Adipocyte (in vitro differentiated cells): ENCODE data around the gene CTSE.

Source experiments
- DNase-seq: peaks from one replicate; pipeline ENCODE4 v3.0.0-alpha.2; 2015; ENCODE audit warnings: low read depth
- H3K27me3 ChIP-seq: replicated peaks from 2 replicates; pipeline ENCODE4 v1.7.0; 2013; ENCODE audit warnings: mild to moderate bottlenecking, low read length, moderate library complexity; ENCODE audit not compliant: control insufficient read depth, insufficient read depth
- H3K36me3 ChIP-seq: 2 replicates; pipeline ENCODE4 v1.7.0; 2013; ENCODE audit warnings: low read length, mild to moderate bottlenecking, moderate library complexity; ENCODE audit not compliant: control insufficient read depth, insufficient read depth, severe bottlenecking
- H3K4me1 ChIP-seq: 2 replicates; pipeline ENCODE4 v1.7.0; 2013; ENCODE audit warnings: mild to moderate bottlenecking, low read length, moderate library complexity; ENCODE audit not compliant: control insufficient read depth, insufficient read depth
- H3K4me3 ChIP-seq: 2 replicates; pipeline ENCODE4 v1.7.0; 2013; ENCODE audit warnings: mild to moderate bottlenecking, low read length, moderate library complexity
- H3K9ac ChIP-seq: 2 replicates; pipeline ENCODE4 v1.7.0; 2013; ENCODE audit warnings: mild to moderate bottlenecking, low read length, moderate library complexity
- H3K9me3 ChIP-seq: 2 replicates; pipeline ENCODE4 v1.7.0; 2013; ENCODE audit warnings: mild to moderate bottlenecking, low read length, moderate library complexity; ENCODE audit not compliant: control insufficient read depth

CTSE gene

GRCh38 chr1:205963352-205964155, 60.1 kb downstream of the CTSE start:
- H3K9me3 ChIP-seq = no peaks in the 10 kb centered on the region
- H3K9ac ChIP-seq = no peak overlapping the region
- no peak for DNase-seq
- H3K4me1 ChIP-seq = peaks cover 11% of the 10 kb centered on the region
- peaks cover 3% of the 10 kb centered on the region for H3K27me3 ChIP-seq
- H3K36me3 ChIP-seq = no peaks in the 10 kb centered on the region
- H3K4me3 ChIP-seq = no peak overlapping the region

GRCh38 chr1:205962821-205963221, 60.9 kb downstream of the CTSE start:
- H3K36me3 ChIP-seq = no peaks in the 10 kb centered on the region
- DNase-seq = no peak
- peaks cover 3% of the 10 kb centered on the region for H3K27me3 ChIP-seq
- H3K4me1 ChIP-seq = peaks cover 11% of the 10 kb centered on the region
- H3K9me3 ChIP-seq = no peaks in the 10 kb centered on the region
- H3K9ac ChIP-seq = no peak overlapping the region
- H3K4me3 ChIP-seq = no peak overlapping the region

- Histone ChIP-seq H3K36me3 (no peaks in the 10 kb centered on the region), H3K4me1 (peaks cover 11% of the 10 kb centered on the region), H3K9ac (no peak overlapping the region), H3K9me3 (no peaks in the 10 kb centered on the region), H3K27me3 (peaks cover 3% of the 10 kb centered on the region), H3K4me3 (no peak overlapping the region)
- no peak for DNase-seq
Observed at GRCh38 chr1:205961991-205962820, 61.5 kb downstream of the CTSE start.

GRCh38 chr1:205961405-205961804, 62.3 kb downstream of the CTSE start:
- Histone ChIP-seq H3K27me3 (peaks cover 3% of the 10 kb centered on the region), H3K9ac (no peak overlapping the region), H3K4me1 (peaks cover 11% of the 10 kb centered on the region), H3K9me3 (no peaks in the 10 kb centered on the region), H3K36me3 (no peaks in the 10 kb centered on the region), H3K4me3 (no peak overlapping the region)
- no peak for DNase-seq

GRCh38 chr1:205959789-205960188, 63.9 kb downstream of the CTSE start:
- no peaks in the 10 kb centered on the region for H3K9me3 ChIP-seq
- no peak overlapping the region for H3K4me3 ChIP-seq
- no peak overlapping the region for H3K9ac ChIP-seq
- DNase-seq = no peak
- peaks cover 11% of the 10 kb centered on the region for H3K4me1 ChIP-seq
- peaks cover 8% of the 10 kb centered on the region for H3K27me3 ChIP-seq
- no peaks in the 10 kb centered on the region for H3K36me3 ChIP-seq
